NCI-H1930 (cell line): ENCODE measurements around the gene MESP2.
"Not testable (repeated sequence)": the region's sequence is repeated elsewhere in the genome, so short reads cannot be mapped to it uniquely, and the experiment has no call there.

Source experiments
- DNase-seq, 2 experiments: peaks; one replicate each; lab custom pipeline; 2025; lab: John Stamatoyannopoulos, UW

MESP2 gene

GRCh38 chr15:89780601-89781000 lies 4.5 kb downstream of the MESP2 start:
- DNase-seq, result no peak

DNA sequence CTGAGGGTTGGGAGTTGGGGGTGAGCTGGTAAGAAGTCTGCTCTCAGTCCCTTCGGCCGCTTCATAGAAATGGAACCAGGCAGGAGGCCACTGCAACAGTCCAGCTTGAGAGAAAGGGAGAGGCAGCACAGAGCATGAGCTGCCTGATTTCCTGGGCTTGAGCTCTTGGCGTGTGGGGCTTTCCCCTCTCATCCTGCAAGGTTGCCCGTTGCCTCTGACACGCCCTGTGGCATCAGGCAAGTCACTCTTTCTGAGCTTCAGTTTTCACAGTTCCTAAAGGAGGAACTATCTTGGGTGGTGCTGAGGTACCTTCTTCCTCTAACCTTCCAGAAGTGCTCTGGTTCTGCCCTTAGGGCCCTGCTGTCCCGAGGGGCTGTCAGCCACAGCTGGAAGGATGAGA lies 4.9 kb downstream of the MESP2 start:
- DNase-seq, result no peak

- no peak for DNase-seq
Observed at GRCh38 chr15:89781891-89782618, 5.9 kb downstream of the MESP2 start.

DNA sequence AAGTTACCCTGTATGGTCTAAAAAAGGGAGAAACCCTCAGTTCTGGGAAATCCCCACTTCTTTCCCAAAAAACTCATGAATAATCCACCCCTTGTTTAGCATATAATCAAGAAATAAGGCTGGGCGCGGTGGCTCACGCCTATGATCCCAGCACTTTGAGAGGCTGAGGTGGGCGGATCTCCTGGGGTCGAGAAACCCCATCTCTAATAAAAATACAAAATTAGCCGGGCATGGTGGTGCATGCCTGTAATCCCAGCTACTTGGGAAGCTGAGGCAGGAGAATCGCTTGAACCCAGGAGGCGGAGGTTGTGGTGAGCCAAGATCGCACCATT lies 6.5 kb downstream of the MESP2 start:
- not testable (repeated sequence) for DNase-seq

DNA sequence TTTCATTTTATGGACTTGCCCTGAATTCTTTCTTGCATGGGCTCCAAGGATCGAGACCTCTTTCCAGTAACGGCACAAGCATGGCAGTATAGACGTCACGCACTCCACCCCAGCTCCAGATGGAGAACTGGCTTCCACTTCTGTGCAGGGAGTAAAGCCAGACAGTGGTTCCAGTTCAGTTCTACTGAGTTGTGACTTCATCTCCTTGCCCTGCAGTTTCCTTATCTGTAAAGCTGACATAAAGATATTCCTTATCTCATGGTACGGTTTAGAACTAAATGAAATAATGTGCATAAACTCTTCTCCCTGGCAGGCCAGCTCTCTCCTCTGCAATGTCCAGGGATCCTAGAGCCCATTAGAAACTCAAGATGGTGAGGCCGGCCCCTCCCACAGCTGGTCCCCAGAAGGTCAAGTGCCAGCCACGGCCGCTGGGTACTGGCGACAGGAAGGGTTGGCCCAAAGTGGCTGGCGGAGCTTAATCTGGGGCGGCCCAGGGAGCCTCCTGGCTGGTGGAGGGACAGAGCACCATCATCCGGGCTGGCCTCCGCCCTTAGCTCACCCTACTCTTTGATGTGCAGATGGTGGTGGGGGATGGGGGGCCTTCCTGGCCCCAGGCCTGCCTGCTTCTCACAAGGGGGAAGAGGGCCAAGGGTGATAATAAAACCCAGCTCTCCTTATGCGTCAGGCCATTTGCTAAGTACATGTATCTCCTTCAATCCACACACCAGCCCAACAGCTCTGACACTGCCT lies 7.2 kb downstream of the MESP2 start:
- DNase-seq, result no peak

- DNase-seq, result no peak
Observed at GRCh38 chr15:89783861-89784685, 7.9 kb downstream of the MESP2 start.

- DNase-seq, result no peak
Observed at GRCh38 chr15:89784686-89784960, 8.5 kb downstream of the MESP2 start.

DNA sequence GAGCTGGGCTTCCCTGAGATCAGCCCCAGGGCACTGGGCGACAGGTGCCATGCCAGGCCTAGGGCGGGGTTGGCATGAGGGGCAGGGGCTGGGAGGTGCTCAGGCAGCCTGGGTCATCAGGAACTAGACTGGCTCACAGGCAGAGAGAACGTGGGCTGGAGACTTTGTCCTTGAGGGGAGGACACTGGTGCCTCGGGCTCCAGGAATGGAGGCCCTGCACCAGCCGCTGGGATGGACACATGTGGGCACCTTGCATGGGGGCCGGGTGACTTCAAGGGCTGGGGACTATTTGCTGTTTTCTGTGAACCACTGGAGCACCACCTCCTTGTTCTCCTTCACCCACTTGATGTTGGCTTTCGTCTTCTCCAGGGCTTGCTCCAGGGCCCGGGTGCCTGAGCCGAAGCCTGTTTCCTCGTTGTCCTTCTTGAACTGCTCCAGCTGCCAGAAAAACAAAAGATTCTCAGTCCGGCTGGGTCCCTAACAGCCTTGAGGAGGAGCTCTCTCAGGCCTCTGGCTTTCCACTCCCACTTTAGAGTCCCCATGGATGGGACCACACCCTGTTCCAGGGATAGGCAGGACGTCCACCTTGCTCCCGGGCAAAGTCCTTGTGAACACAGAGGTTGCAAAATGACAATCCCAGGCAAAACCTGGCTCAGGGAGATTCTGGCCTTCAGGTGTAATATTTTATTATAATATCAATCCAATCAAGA lies 9.1 kb downstream of the MESP2 start:
- no peak for DNase-seq

DNA sequence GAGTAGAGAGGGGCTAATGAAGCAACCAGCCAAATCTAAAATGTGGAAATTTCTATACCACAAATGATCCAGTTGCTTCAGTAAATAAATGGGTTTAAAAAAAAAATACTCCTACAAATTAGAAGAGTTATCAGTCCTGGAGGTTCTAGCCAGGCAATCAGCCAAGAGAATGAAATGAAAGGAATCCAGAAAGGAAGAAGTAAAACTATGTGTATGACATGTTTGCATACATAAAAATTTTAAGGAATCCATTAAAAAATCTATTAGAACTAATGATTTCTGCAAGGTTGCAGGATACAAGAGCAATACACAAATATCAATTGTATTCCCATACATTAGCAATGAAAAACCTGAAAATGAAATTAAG lies 9.6 kb downstream of the MESP2 start:
- no peak for DNase-seq

DNA sequence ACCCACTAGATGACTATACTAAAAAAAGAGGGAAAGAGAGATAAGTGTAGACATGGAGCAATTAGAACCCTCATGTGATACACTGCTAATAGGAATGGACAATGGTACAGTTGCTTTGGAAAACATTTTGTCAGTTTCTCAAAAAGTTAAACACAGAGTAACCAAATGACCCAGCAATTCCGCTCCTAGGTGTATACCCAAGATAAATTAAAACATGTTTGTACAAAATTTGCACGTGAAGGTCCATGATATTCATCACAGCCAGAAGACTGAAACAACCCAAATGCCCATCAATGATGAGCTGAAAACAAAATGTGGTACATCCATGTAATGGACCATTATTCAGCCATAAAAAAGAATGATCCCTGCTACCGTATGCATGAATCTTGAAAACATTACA lies 11.8 kb downstream of the MESP2 start:
- no peak for DNase-seq

DNA sequence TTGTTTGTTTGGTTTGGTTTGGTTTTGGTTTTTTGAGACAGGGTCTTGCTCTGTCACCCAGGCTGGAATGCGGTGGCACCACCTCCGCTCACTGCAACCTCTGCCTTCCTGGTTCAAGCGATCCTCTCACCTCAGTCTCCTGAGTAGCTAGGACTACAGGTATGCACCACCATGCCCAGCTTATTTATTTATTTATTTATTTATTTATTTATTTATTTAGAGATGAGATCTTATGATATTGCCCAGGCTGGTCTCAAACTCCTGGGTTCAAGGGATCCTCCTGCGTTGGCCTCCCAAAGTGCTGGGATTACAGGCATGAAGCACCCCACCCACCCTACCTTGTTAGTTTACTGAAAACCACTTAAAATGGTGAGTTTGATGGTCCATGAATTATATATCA lies 12.5 kb downstream of the MESP2 start:
- not testable (repeated sequence) for DNase-seq

- DNase-seq, result no peak
Observed at GRCh38 chr15:89790206-89790605, 14.1 kb downstream of the MESP2 start.

DNA sequence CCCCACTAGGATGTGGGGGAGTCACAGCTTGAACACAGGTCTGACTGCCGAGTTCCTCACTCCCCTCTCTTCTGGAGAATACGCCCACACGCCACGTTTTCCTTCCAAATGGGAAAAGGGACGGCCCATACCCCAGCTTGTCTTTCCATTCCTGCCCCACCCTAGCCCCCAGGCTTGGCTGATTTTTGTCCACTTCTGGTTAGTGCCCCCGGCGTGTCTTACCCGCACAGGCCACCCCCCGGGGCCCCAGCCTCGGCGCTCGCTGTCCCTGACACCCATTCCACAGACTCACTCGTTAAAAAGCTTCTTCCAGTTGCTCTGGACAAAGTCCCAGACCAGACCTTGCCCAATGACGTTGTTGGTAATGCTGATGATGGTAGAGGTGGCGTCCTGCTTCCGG lies 14.5 kb downstream of the MESP2 start:
- DNase-seq, result no peak

DNA sequence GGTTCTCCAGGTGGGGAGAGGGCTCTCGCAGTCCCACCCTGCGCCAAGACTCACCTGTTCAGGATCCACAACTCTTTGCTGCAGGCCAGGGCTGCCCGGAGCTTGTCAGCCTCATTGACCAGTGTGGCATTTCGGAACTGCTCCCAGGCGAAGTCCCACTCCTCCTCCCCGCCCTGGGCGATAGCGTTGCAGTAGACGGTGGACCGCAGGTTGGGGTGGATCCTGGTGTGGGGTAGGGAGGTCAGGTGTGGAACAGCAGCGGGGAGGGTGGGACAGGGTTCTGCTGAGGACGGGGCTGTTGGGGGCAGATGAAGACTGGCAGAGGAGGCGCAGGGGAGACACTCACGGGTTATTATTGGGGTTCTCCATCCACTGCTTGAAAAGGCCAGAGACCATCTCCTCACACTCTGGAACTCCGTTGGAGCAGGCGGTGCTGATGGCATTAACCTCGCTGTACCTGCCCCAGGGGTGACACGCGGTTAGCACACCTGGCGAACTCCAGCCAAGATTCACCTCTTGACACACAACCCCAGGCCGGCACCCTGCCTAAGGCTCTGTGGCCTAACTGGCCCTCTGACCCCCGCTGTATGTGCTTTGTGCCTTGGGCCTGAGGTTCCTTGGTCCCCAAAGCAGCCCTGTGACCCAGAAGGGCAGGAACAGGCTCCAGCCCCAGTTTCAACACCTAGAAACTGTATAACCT lies 16.1 kb downstream of the MESP2 start:
- DNase-seq, result no peak

DNA sequence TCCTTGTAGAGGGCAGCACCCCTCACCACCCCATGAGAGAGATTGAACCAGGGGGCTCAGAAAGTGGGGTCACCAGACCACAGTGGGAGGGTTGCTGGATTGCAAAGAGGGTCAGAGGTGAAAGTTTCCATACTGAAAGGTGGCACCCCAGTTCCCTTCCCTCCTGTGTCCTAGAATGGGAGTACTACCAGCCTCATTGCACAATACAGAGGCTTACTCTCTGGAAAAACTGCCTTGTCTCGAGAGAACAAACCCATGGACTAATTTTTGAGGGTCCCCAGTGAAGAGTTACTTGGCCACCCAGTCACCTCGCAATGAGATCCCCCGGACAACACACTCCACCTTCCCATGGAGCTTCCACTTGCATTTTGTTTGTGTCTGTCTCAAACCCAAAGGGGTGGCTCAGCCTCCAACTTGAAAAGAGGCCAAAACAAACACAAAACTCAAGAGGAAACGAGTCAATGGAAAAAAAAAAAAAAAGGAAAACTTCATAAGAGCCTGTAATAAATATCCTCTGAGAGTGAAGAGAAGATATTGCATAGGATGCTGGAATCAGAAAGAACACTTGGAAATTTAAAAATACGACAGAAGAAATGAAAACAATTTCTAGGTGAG lies 18.6 kb downstream of the MESP2 start:
- no peak for DNase-seq

- DNase-seq, result no peak
Observed at GRCh38 chr15:89795996-89796395, 19.9 kb downstream of the MESP2 start.

- no peak for DNase-seq
Observed at GRCh38 chr15:89797678-89798201, 21.6 kb downstream of the MESP2 start.

DNA sequence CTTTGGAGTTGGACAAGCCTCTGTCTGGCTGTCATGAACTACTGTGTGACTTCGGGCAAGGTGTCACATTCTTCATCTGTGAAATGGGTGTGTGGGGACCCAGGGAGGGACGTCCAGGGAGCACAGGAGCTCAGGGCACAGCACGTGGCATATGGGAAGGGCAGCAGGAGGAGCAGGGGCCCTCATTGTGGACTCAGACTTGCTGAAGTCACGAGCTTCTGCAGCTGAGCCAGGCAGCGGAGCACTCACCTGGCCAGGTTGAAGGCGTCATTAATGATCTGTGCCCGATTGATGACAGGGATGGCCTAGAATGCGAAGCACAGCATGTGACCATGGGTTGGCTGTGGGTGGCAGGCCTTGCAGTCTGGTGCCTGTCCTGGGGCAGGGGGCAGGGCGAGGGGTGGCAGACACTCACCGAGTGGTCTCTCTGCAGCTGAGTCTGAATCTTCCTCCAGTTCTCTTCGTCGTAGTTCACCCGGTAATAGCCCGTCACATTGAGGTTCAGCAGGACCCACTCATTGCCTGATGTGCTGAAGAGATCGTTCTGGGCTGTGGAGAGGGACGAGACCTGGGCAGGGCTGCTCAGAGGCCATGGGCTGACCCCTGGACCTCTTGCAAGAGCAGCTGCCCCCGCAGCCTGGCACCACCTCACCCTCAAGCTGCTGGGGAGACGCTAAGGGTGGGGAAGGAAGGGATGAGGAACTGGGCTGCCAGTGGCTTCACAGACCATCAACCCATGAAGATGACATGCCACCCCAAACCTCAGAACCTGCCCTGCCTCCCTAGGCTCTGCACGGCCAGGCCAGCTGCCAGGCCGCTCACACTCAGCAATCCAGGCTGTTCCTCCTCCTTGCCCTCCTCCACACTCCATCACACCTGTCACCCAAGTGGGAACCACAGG lies 23.1 kb downstream of the MESP2 start:
- DNase-seq, result no peak

DNA sequence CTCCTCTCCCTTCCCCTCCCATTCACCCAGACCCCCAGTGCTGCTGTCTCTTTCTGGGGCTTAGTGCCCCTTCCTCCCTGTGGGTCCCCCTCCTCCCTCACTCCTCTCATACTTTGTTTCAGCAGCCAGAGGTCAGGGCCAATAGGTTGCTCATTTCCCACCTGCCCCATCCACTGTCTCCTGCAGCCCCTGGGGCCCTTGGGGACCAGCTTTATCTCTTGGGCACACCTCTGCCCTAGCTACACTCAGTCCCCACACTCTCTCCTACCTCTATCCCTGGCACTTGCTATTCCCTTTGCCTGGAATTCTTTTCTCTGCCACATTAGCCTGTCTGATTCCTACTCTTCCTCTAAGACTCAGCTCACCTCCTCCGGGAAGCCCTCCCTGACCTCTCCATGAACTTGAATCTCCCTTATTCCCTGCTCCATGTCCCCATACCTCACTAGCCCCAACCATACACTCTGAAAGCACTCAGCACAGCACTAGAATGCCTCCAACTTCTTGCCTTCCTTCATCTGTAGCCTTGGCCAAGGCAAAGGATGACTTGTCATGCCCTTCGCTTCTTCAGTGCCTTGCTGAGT lies 23.9 kb downstream of the MESP2 start:
- DNase-seq, result no peak
